Hippocampal formation (tissue), 2 donors: ENCODE results near the gene E2F2.

Experiments
- DNase-seq, 2 donors: peaks; one replicate each; lab custom pipeline; 2025; lab: John Stamatoyannopoulos, UW

The E2F2 gene

DNA sequence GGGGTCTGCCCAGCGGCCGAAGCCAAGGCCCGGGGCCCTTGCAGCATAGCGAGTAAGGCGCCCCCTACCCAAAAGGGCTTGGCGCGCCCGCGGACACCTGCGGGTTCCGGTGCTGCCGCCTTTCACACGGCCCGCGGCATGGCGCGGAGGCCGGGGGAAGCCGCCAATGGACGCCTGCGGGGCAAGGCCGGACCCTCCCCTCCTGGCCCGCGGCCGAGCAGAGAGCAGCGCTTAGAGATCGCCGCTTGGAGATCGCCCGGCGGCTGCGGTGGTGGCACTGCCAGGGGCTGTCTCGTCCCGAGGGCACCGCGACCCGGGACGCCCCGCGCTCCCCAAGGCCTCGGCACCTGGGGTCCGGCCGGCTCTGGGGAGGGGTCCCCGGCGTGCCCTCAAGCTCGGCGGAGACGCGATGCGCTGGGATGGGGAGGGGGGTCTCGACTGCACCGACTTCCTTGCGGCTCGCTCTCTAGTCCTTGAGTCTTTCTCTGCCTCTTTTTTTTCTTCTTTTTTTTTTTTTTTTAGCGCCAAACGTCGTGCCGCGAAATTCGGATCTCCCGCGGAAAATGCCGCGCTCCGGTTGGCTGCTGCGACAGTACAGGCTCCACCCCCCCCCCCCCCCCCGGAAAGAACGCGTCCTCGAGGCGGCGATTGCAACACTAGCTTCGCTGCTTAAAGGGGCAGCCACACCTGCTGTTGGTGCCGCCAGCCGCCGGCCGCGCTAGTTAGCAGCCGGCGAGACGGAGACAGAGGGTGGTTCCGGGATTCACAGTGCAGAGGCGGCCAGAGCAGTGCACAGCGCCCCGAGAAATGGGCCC is at the start of gene E2F2:
TSS of gene E2F2 (minus strand) at position 487 of the 815 bp plus-strand sequence. CDS start at position 47, 440 bp downstream.
- peak; percentile 74 to 75 for DNase-seq

DNA sequence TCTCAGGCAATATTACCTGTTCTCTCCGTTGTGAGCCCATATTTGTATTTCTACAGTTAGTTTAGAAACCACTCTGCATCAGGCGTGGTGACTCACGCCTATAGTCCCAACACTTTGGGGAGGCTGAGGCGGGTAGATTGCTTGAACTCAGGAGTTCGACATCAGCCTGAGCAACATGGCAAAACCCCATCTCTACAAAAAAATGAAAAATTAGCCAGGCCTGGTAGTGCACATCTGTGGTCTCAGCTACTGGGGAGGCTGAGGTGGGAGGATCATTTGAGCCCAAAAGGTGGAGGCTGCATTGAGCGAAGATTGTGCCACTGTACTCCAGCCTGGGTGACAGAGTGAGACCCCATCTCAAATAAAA is 47.9 kb upstream of the E2F2 start:
- no peak for DNase-seq

DNA sequence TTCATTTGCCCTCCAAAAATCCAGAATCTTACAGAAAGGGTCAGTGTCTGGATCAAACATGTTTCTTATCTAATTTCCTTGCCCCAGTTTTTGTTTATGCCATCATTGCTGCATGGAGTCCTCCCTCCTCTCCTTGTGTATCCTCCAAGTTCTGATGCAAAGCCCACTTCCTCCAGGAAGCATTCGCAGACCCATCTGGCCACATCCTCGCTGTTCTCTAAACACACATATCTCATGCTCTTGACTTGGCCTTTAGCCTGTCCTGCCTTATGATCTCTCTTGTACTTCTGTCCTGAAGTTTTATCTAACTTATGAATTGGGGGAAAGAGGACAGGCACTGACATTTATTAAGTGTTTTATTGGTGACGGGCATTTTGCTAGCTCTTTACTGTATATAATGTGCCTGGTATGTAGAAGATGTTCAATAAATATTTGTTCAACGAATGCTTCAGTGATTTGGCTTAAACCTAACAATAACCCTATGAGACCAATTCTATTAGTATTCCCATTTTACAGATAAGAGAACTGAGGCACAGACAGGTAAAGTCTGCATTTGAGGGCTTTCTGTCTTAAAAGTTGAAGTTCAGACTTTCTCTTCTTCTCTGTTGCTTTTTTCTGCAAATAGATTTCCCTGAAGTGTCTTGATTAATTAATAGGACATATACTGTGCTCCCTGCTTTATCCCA is 47.4 kb upstream of the E2F2 start:
- no peak for DNase-seq

- DNase-seq, result no peak
Observed at GRCh38 chr1:23577056-23578004, 46.3 kb upstream of the E2F2 start.

DNA sequence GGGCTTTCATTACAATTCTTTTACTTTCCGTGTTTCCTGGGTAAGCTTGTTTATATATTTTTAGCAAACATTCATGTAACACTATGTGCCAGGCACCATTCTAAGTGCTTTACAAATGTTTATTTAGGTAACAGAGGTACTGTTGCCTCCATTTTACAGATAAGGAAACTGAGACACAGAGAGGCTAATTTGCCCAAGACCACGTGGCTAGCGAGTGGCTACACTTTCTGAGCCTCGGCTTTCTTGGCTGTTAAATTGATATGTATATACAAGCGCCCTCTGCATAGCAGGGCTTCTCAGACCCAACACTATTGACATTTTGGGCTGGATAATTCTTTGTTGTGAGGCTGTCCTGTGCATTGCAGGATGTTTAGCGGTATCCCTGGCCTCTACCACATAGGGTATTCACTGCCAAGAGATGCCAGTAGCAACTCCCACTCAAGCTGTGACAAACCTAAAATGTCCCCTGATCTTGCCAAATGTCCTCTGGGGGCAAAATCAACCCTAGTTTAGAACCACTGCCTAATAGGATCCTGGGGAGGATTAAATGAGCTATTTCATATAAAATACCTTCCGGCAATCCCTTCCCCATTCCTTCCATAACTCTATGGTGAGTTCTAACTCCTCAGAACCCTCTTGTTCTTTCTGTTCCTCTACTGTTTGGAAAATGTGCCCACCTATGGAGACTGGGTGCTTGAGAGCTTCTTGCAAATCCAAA is 45.5 kb upstream of the E2F2 start:
- DNase-seq, result no peak

DNA sequence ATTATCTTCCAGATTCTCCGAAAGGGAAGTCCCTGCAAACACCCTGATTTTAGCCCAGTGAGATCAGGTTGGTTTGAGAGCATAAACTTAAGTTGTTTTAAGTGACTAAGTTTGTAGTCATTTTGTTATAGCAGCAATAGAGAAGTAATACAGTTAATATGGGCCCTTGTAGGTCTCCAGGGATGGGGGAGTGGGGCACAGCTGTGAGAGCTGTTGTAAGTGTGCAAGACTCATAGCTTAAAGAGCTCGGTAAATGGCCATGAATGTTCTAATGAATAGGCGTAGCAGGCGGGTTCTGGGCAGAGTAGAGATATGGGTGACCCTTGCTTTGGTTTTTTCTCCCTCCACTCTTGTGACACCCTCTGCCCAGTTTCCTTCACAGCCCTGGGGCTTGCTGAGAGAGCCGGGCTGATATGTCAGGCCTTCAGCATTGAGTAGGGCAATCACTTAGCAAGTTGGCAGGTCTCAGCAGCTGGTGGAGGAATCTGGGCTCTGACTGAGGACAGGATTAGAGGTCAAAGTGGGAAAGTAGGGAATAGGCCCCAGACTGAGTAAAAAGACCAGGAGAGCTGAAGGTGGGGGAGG is 44.3 kb upstream of the E2F2 start:
- DNase-seq, result no peak

DNA sequence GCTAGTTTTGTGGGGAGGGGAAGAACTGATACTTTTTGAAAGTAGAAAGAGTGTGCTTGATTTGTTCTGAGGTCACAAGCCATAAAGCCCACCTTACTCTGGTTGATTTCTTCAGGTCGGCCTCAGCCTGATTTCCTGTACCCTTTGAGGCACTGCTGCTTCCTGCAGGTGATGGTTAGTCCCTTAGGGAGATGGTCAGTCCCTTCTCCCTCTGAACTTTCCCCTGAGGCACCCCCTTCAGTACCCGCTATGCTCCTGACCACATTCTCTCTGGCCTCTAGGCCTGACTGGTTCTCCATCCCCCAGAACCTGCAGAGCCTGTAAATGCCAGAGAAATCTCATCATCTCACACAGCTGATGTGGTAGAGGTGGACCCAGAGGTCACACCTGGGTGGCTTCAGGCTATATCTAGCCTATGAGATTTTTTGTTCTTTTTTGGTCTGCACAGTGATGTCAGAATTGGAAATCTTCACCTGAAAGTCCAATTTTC is 43.3 kb upstream of the E2F2 start:
- DNase-seq, result no peak

- DNase-seq, result no peak
Observed at GRCh38 chr1:23573574-23574182, 42.6 kb upstream of the E2F2 start.

- DNase-seq, result no peak
Observed at GRCh38 chr1:23571465-23571864, 40.4 kb upstream of the E2F2 start.

- no peak for DNase-seq
Observed at GRCh38 chr1:23570001-23570691, 39.1 kb upstream of the E2F2 start.

- no peak for DNase-seq
Observed at GRCh38 chr1:23568608-23569383, 37.8 kb upstream of the E2F2 start.

GRCh38 chr1:23567996-23568607 is 37.1 kb upstream of the E2F2 start:
- DNase-seq, result peak; percentile 60 to 63

GRCh38 chr1:23567629-23567995 is 36.6 kb upstream of the E2F2 start:
- no peak for DNase-seq

- no peak for DNase-seq
Observed at GRCh38 chr1:23566304-23566703, 35.3 kb upstream of the E2F2 start.

DNA sequence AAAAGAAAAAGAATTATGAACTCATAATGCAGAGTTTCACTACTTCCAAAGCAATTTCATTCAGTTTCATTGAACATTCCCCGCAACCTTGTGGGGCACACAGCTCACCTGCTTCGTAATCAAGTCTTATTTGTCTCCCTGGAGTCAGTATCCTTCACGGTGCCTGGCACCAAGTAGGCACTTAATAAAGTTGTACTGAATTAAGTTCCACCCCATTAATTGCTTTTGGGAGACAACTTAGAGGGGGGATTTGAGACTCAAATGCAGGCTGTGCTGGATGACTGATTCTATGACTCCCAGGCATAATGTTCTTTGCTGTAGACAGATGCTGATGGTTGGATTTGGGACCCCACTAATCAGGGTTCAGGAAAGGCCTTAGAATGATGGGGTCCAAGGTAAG is 34.7 kb upstream of the E2F2 start:
- DNase-seq, result no peak

DNA sequence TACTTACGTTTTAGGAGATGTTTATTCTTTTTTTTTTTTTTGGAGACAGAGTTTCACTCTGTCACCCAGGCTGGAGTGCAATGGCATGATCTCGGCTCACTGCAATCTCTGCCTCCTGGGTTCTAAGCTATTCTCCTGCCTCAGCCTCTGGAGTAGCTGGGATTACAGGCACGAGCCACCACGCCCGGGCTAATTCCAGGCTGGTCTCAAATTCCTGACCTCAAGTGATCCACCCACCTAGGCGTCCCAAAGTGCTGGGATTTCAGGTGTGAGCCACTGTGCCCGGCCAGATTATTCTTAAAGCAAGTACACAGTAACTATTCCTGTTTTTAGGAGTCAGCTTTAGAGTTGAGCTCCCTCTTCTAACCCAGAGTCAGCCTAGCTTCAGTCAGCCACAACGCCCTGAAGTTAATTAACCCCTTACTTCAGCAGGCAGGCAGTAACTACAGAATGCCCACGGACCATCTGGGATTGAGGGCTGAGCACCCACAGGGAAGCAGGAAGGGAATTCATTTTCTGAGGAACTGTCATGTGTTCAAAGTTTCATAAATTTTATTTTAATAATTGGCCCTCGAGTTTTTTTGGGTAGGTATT is 33.6 kb upstream of the E2F2 start:
- DNase-seq, result no peak

DNA sequence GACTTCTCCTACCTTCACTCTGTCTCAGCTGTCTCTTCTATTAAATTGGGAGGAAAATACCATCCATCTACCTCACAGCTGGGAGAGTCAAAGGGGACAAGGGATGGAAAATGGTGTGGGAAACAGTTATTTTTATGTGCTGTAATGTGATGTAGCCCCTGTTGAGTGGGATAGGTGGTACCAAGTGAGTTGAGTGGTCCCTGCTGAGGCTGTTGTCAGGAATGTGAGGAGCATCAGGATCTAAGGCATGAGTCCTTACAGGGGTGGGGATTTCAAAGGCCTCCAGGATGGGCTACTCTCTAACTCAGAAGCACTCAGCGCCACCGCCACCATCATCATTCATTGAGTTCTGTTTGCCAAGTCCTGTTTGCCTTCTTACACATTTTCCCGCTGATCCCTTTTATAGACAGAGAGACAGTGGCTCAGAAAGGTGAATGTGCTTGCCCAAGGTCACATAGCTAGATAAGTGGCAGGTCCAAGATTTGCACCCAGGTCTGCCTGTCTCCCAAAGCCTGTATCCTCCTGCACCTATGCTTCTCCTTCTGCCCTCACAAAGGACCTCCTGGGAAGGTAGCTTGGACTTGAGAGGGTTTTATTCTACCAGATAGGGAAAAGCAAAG is 32.8 kb upstream of the E2F2 start:
- no peak for DNase-seq

GRCh38 chr1:23563003-23563402 is 32.0 kb upstream of the E2F2 start:
- no peak for DNase-seq
